Activated naive CD8-positive, alpha-beta T cell treated with anti-CD3 and anti-CD28 coated beads, Interleukin-2, amount 50 U/mL, for 24 hours (primary cell): Measurements from ENCODE around the gene EXOC4.

Experiments used
- ATAC-seq: fragments of 150-1000 bp; cut with Tn5 transposase; one replicate; pipeline ENCODE4 v1.10.0; 2021
- DNase-seq: peaks from one replicate; pipeline ENCODE4 v3.0.0; 2021
- H3K27ac Mint-ChIP-seq: one replicate; pipeline ENCODE4 v1.8.0; 2021; ENCODE audit warnings: mild to moderate bottlenecking, mixed read lengths
- H3K27me3 Mint-ChIP-seq: one replicate; pipeline ENCODE4 v1.8.0; 2021; ENCODE audit warnings: mixed read lengths
- H3K36me3 Mint-ChIP-seq: one replicate; pipeline ENCODE4 v1.8.0; 2021; ENCODE audit warnings: low read depth, mixed read lengths
- H3K4me1 Mint-ChIP-seq: one replicate; pipeline ENCODE4 v1.8.0; 2021; ENCODE audit warnings: mixed read lengths
- H3K4me3 Mint-ChIP-seq: one replicate; pipeline ENCODE4 v1.8.0; 2021; ENCODE audit warnings: mild to moderate bottlenecking, moderate library complexity, mixed read lengths
- H3K9me3 Mint-ChIP-seq: one replicate; pipeline ENCODE4 v1.8.0; 2021; ENCODE audit warnings: mixed read lengths

The EXOC4 gene

DNA sequence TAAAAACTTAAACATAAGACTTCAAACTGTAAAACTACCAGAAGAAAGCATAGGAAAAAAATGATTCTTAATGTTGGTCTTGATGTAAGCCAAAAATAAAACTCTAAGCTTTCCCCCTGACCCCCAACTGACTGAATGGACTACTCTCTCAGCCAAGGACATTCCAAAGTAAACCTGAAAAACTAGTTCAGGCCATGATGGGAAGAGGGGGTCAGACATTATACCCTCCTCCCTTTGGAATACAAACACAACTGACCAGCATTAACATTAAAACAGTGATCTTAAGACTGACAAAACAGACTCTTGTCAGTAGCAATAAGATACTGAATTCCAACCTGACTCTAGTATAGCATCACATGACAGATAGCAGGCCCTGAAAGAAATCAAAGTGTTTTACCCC is 860.8 kb downstream of the EXOC4 start:
- no peak overlapping the region for H3K4me3 Mint-ChIP-seq
- H3K27ac Mint-ChIP-seq: no peak overlapping the region
- H3K36me3 Mint-ChIP-seq: no peaks in the 10 kb centered on the region
- no peak for DNase-seq
- ATAC-seq: no peak
- no peaks in the 10 kb centered on the region for H3K27me3 Mint-ChIP-seq
- no peaks in the 10 kb centered on the region for H3K9me3 Mint-ChIP-seq
- H3K4me1 Mint-ChIP-seq: no peaks in the 10 kb centered on the region

GRCh38 chr7:134114992-134115391 is 862.1 kb downstream of the EXOC4 start:
- H3K4me3 Mint-ChIP-seq: no peak overlapping the region
- DNase-seq (no peak), ATAC-seq (no peak)
- H3K27me3 Mint-ChIP-seq: no peaks in the 10 kb centered on the region
- no peak overlapping the region for H3K27ac Mint-ChIP-seq
- H3K9me3 Mint-ChIP-seq: no peaks in the 10 kb centered on the region
- H3K36me3 Mint-ChIP-seq: no peaks in the 10 kb centered on the region
- H3K4me1 Mint-ChIP-seq: no peaks in the 10 kb centered on the region
